HEK293T (cell line): ENCODE results near the gene IFNL3.

Experiments used
- BHLHE40 ChIP-seq: fragments of 450-650 bp; IDR thresholded peaks from 2 replicates; pipeline ENCODE4 v1.6.1; 2016; ENCODE audit warnings: mild to moderate bottlenecking, moderate library complexity, borderline replicate concordance
- ELF4 ChIP-seq: fragments of 450-650 bp; IDR thresholded peaks from 2 replicates; pipeline ENCODE4 v1.6.1; 2017; ENCODE audit warnings: antibody characterized with exemption
- FOXK2 ChIP-seq: fragments of 450-650 bp; IDR thresholded peaks from 2 replicates; pipeline ENCODE4 v1.6.1; 2016; ENCODE audit warnings: mild to moderate bottlenecking
- FOXM1 ChIP-seq: fragments of 450-650 bp; IDR thresholded peaks from 2 replicates; pipeline ENCODE4 v1.6.1; 2017; ENCODE audit warnings: mild to moderate bottlenecking, borderline replicate concordance
- HDGF ChIP-seq: fragments of 450-650 bp; IDR thresholded peaks from 2 replicates; pipeline ENCODE4 v1.6.1; 2017; ENCODE audit warnings: antibody characterized with exemption, borderline replicate concordance
- L3MBTL2 ChIP-seq: fragments of 450-650 bp; conservative IDR thresholded peaks from 2 replicates; pipeline ENCODE4 v1.6.1; 2016; ENCODE audit warnings: mild to moderate bottlenecking
- LEF1 ChIP-seq: fragments of 450-650 bp; IDR thresholded peaks from 2 replicates; pipeline ENCODE4 v1.6.1; 2017; ENCODE audit warnings: mild to moderate bottlenecking, borderline replicate concordance
- NFRKB ChIP-seq: fragments of 450-650 bp; IDR thresholded peaks from 2 replicates; pipeline ENCODE4 v1.6.1; 2016; ENCODE audit warnings: mild to moderate bottlenecking, moderate library complexity
- SP1 ChIP-seq: fragments of 450-650 bp; IDR thresholded peaks from 2 replicates; pipeline ENCODE4 v1.6.1; 2017
- SUZ12 ChIP-seq: fragments of 450-650 bp; IDR thresholded peaks from 2 replicates; pipeline ENCODE4 v1.6.1; 2016; ENCODE audit warnings: mild to moderate bottlenecking
- TARDBP ChIP-seq: fragments of 450-650 bp; IDR thresholded peaks from 2 replicates; pipeline ENCODE4 v1.6.1; 2016
- ZNF384 ChIP-seq: fragments of 450-650 bp; IDR thresholded peaks from 2 replicates; pipeline ENCODE4 v1.6.1; 2016
- TF ChIP-seq, protein P1 (sequence below): fragments of 450-650 bp; IDR thresholded peaks from 2 replicates; pipeline ENCODE4 v1.6.1; 2016

DNA sequence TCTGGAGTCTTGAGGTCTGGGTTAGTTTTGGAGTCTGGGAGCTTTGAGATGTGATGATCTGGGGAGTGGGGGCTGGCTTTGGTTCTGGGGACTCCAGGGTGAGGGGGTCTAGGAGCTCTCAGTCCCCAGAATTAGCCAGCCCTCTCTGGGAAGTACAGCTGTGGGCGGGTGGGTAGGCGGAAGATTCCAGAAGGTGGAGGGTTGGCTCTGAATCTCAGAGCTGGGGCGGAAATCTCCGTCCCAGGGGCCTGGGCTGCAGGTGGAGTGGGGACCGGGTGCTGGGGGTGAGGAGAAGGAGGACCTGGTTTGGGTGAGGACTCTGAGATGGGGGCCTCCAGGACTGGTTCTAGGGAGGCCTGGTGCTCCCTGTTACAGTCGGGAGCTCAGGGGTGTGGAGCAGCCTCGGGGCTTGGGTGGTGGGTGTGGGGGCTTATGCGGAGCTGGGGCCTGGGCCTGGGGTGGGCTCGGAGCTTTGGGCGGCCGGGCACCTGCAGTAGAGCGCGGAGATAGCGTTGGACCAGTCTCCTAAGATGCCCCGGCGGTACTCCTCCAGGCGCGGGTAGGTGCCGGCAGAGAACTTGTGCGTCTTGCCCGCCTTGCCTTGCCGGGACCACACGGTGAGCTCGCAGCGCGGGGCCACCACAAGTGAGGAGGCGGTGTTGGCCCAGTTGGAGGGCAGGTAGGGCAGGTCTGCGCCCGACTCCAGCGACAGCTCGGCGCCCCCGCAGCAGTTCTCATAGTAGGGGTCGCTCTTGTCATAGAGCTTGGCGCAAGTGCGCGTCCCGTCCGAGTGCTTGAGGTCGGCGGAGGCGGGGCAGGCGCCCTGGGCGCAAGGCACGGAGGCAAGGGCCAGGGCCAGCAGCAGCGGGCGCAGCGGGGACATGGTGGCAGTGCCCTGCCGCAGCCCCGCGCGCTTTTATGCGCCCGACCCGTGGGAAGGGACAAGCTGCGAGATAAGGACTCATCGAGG is 41.1 kb downstream of the IFNL3 start, which contains the start of gene SYCN:
- TF ChIP-seq TARDBP: no peak
- TF ChIP-seq BHLHE40: no peak
- TF ChIP-seq ZNF384: no peak
- no peak for TF ChIP-seq NFRKB
- TF ChIP-seq LEF1: no peak
- no peak for TF ChIP-seq SP1
- no peak for TF ChIP-seq ELF4
- no peak for TF ChIP-seq SUZ12
- TF ChIP-seq FOXK2: no peak
- TF ChIP-seq, protein P1, sequence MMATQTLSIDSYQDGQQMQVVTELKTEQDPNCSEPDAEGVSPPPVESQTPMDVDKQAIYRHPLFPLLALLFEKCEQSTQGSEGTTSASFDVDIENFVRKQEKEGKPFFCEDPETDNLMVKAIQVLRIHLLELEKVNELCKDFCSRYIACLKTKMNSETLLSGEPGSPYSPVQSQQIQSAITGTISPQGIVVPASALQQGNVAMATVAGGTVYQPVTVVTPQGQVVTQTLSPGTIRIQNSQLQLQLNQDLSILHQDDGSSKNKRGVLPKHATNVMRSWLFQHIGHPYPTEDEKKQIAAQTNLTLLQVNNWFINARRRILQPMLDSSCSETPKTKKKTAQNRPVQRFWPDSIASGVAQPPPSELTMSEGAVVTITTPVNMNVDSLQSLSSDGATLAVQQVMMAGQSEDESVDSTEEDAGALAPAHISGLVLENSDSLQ: no peak
- no peak for TF ChIP-seq FOXM1
- no peak for TF ChIP-seq L3MBTL2
- TF ChIP-seq HDGF: no peak
